ENCODE results near the gene BRMS1.

DNA sequence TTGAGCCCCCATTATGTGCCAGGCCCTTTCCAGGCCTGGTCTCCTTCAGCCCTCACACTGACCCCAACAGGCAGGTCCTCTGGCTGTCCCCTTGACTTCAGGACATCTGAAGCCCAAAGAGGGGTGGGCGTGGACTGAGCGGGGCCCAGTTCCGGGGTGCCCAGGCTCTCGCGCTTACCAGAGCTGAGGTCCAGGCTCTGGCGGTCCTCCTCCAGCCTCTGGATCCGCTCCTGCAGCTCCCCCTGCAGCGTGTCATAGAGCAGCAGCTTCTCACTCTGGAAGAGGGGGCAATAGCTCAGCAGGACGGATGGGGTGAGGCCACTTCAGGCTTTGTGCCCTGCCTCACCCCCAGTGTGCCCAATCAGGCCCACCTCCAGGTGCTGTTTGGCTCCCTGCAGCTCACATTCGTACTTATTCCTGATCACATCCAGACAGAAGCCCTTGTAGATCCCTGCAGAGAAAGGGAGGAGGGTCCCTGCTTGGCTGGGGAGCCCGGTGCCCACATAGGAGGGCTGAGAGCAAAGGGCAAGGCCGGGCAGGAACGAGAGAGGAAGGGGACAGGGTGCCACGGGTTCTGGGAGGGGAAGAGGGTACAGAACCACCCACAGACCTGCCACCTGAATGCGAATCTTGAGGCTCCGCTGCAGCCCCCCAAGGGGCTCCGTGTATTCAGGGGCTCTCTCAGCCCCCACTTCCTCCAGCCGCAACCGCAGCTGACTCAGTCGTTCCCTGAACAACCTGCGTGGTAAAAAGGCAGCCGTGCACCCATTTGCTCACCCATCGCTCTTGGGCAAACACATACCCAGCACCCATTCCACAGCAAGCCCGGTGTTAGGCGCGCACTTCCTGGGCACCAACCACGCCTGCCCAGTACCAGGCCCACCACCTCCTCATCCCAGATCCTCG, 4.1 kb downstream of the BRMS1 start:
- TF ChIP-seq, protein P1, sequence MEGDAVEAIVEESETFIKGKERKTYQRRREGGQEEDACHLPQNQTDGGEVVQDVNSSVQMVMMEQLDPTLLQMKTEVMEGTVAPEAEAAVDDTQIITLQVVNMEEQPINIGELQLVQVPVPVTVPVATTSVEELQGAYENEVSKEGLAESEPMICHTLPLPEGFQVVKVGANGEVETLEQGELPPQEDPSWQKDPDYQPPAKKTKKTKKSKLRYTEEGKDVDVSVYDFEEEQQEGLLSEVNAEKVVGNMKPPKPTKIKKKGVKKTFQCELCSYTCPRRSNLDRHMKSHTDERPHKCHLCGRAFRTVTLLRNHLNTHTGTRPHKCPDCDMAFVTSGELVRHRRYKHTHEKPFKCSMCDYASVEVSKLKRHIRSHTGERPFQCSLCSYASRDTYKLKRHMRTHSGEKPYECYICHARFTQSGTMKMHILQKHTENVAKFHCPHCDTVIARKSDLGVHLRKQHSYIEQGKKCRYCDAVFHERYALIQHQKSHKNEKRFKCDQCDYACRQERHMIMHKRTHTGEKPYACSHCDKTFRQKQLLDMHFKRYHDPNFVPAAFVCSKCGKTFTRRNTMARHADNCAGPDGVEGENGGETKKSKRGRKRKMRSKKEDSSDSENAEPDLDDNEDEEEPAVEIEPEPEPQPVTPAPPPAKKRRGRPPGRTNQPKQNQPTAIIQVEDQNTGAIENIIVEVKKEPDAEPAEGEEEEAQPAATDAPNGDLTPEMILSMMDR (IDR thresholded peaks at IDR 0.05; ENCODE audit: low read depth, low read length), result no peak
- TF ChIP-seq, protein P2, sequence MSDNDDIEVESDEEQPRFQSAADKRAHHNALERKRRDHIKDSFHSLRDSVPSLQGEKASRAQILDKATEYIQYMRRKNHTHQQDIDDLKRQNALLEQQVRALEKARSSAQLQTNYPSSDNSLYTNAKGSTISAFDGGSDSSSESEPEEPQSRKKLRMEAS (IDR thresholded peaks at IDR 0.05; ENCODE audit: low read depth, low read length), result no peak
- TF ChIP-seq POLR2A (IDR thresholded peaks at IDR 0.05; ENCODE audit: extremely low read depth, insufficient read length), result no peak
